SK-N-SH (cell line): Measurements from ENCODE around the gene TMEM80. TPM values are rescaled to one million over a fixed set of nuclear protein-coding genes. Genes with fewer than 3 reads are reported as not detected.

ENCODE experiments used
- CTCF ChIA-PET: fragments of 300-600, 350-600 bp; formaldehyde crosslinking; extraction: SDS; loops from one replicate; lab custom pipeline; 2021; lab: Yijun Ruan, JAX
- POLR2A ChIA-PET: fragments of 350-600 bp; sonication (Branson Sonifier 250); formaldehyde crosslinking; extraction: SDS; loops from one replicate; lab custom pipeline; 2020; ENCODE audit warnings: antibody characterized with exemption, inconsistent platforms; lab: Yijun Ruan, JAX
- DNase-seq: peaks from one replicate; pipeline ENCODE4 v3.0.0; 2012
- H2AFZ ChIP-seq: fragments of 200-600 bp; sonication (generic); 2 replicates; pipeline ENCODE4 v1.8.1; 2016; ENCODE audit warnings: antibody characterized with exemption, mild to moderate bottlenecking, low read depth
- H3F3A ChIP-seq: fragments of 200-600 bp; sonication (generic); replicated peaks from 2 replicates; pipeline ENCODE3; 2016; ENCODE audit warnings: antibody characterized with exemption, mild to moderate bottlenecking; ENCODE audit not compliant: insufficient read depth
- H3K27ac ChIP-seq, 2 experiments: fragments of 200-500 bp in 1 of 2; fragments of 200-600 bp in 1 of 2; sonication (Bioruptor generic) in 1 of 2; sonication (generic), shearing (Covaris generic) in 1 of 2; 2 replicates each; pipeline versions ENCODE4 v1.5.1 to v1.6.1; 2014 to 2016; ENCODE audit warnings: low read depth in 2 of 2, inconsistent platforms in 1 of 2, low read length in 1 of 2, mild to moderate bottlenecking in 1 of 2, mixed read lengths in 1 of 2
- H3K27me3 ChIP-seq: fragments of 200-600 bp; sonication (generic), shearing (Covaris generic); 2 replicates; pipeline ENCODE4 v1.6.1; 2016; ENCODE audit warnings: mixed run types; ENCODE audit not compliant: insufficient read depth
- H3K36me3 ChIP-seq, 2 experiments: fragments of 200-500 bp in 1 of 2; fragments of 200-600 bp in 1 of 2; sonication (Bioruptor generic) in 1 of 2; sonication (generic) in 1 of 2; replicated peaks in 1 of 2; 2 replicates each; pipeline versions ENCODE3 to v1.5.1; 2014 to 2016; ENCODE audit warnings: low read length in 1 of 2, mild to moderate bottlenecking in 1 of 2; ENCODE audit not compliant: insufficient read depth in 2 of 2, control insufficient read depth in 1 of 2
- H3K4me1 ChIP-seq, 2 experiments: fragments of 200-500 bp in 1 of 2; fragments of 200-600 bp in 1 of 2; sonication (Bioruptor generic) in 1 of 2; sonication (generic), shearing (Covaris generic) in 1 of 2; 2 replicates each; pipeline versions ENCODE4 v1.5.1 to v1.6.1; 2014 to 2016; ENCODE audit warnings: low read depth in 1 of 2, low read length in 1 of 2, mixed run types in 1 of 2; ENCODE audit not compliant: insufficient read depth in 2 of 2, control insufficient read depth in 1 of 2
- H3K4me2 ChIP-seq: fragments of 200-600 bp; sonication (generic), shearing (Covaris generic); 2 replicates; pipeline ENCODE4 v1.6.1; 2017; ENCODE audit warnings: mixed run types
- H3K4me3 ChIP-seq, 2 experiments: fragments of 200-500 bp in 1 of 2; fragments of 200-600 bp in 1 of 2; sonication (Bioruptor generic) in 1 of 2; sonication (generic), shearing (Covaris generic) in 1 of 2; 2 replicates each; pipeline versions ENCODE4 v1.5.1 to v1.8.1; 2014 to 2016; ENCODE audit warnings: low read depth in 2 of 2, inconsistent platforms in 1 of 2, low read length in 1 of 2, mild to moderate bottlenecking in 1 of 2, mixed read lengths in 1 of 2, moderate library complexity in 1 of 2
- H3K79me2 ChIP-seq: fragments of 200-600 bp; sonication (generic); 2 replicates; pipeline ENCODE4 v1.8.1; 2017; ENCODE audit warnings: mild to moderate bottlenecking; ENCODE audit not compliant: insufficient read depth
- H3K9ac ChIP-seq: fragments of 200-600 bp; sonication (generic); 2 replicates; pipeline ENCODE4 v1.6.1; 2017; ENCODE audit warnings: mixed run types
- H3K9me2 ChIP-seq: fragments of 200-600 bp; sonication (generic); 2 replicates; pipeline ENCODE4 v1.6.1; 2017; ENCODE audit warnings: mixed run types
- H3K9me3 ChIP-seq: fragments of 200-600 bp; sonication (generic); 2 replicates; pipeline ENCODE4 v1.6.1; 2017; ENCODE audit warnings: mixed run types, mild to moderate bottlenecking, moderate library complexity
- H4K20me1 ChIP-seq: fragments of 200-600 bp; sonication (generic); 2 replicates; pipeline ENCODE4 v1.6.1; 2017; ENCODE audit warnings: mild to moderate bottlenecking, mixed run types; ENCODE audit not compliant: insufficient read depth
- CHD2 ChIP-seq: fragments of 150-350 bp; IDR thresholded peaks from 2 replicates; pipeline ENCODE4 v1.6.1; 2018; ENCODE audit warnings: low read length; ENCODE audit not compliant: partially characterized antibody
- CTCF ChIP-seq: fragments of 200-600 bp; sonication (generic); IDR thresholded peaks from 2 replicates; pipeline ENCODE4 v1.6.1; 2017; ENCODE audit warnings: antibody characterized with exemption, mild to moderate bottlenecking, moderate library complexity
- ELF1 ChIP-seq: IDR thresholded peaks from 2 replicates; pipeline ENCODE4 v1.4.0; 2012
- EP300 ChIP-seq, 2 experiments: IDR thresholded peaks; 2 replicates each; pipeline versions ENCODE4 v1.4.0 to v1.6.1; 2012; ENCODE audit warnings: borderline replicate concordance in 1 of 2, low read depth in 1 of 2, low read length in 1 of 2
- GATA2 ChIP-seq: sonication (generic); formaldehyde crosslinking; IDR thresholded peaks from 2 replicates; pipeline ENCODE4 v1.5.0; 2020; ENCODE audit warnings: mild to moderate bottlenecking, missing genetic modification reagents
- MAX ChIP-seq: IDR thresholded peaks from 2 replicates; pipeline ENCODE4 v1.4.0; 2012; ENCODE audit warnings: low read depth
- MEF2A ChIP-seq: IDR thresholded peaks from 2 replicates; pipeline ENCODE4 v1.4.0; 2012; ENCODE audit warnings: low read depth, borderline replicate concordance
- MXI1 ChIP-seq: IDR thresholded peaks from 2 replicates; pipeline ENCODE4 v1.6.1; 2012; ENCODE audit warnings: mild to moderate bottlenecking, low read depth, low read length, improper control_type of control experiment
- NFIC ChIP-seq: IDR thresholded peaks from 2 replicates; pipeline ENCODE4 v1.4.0; 2012; ENCODE audit warnings: borderline replicate concordance
- NRF1 ChIP-seq: IDR thresholded peaks from 2 replicates; pipeline ENCODE4 v1.6.1; 2012; ENCODE audit warnings: low read depth, mild to moderate bottlenecking, low read length
- PBX3 ChIP-seq: IDR thresholded peaks from 2 replicates; pipeline ENCODE4; 2012
- RXRA ChIP-seq: IDR thresholded peaks from 2 replicates; pipeline ENCODE4 v1.4.0; 2012; ENCODE audit warnings: low read depth, mild to moderate bottlenecking, borderline replicate concordance
- SIN3A ChIP-seq: IDR thresholded peaks from 2 replicates; pipeline ENCODE4 v1.6.1; 2012; ENCODE audit warnings: low read depth, mild to moderate bottlenecking, low read length, moderate library complexity, borderline replicate concordance
- SMC3 ChIP-seq: IDR thresholded peaks from 2 replicates; pipeline ENCODE4 v1.6.1; 2012; ENCODE audit warnings: low read depth, low read length, improper control_type of control experiment
- TCF12 ChIP-seq: IDR thresholded peaks from 2 replicates; pipeline ENCODE4 v1.4.0; 2012
- YY1 ChIP-seq: IDR thresholded peaks from 2 replicates; pipeline ENCODE4 v1.4.0; 2012; ENCODE audit warnings: low read depth, mild to moderate bottlenecking
- ZBTB33 ChIP-seq: IDR thresholded peaks from 2 replicates; pipeline ENCODE4 v1.4.0; 2012; ENCODE audit warnings: low read depth, borderline replicate concordance
- WGBS: methylation state at CpG from one replicate; pipeline ENCODE4 v1.1.6; 2017; ENCODE audit warnings: low lambda C conversion rate; 5-methylcytosine and 5-hydroxymethylcytosine counted together
- polyA plus RNA-seq, 3 experiments: library from polyadenylated mRNA; depleted of rRNA; stranded (reverse); fragments of >200 nt; gene quantifications; 2 replicates each; pipeline ENCODE4 v1.2.3, GENCODE V29; 2012

Gene TMEM80
- polyA plus RNA-seq, 1 of the 3 experiments (the other 2 are of a cell fraction) = 40.4 TPM

GRCh38 chr11:699116-699508, 3.5 kb downstream of the TMEM80 start:
- H3K4me3 ChIP-seq = no peak overlapping the region
- H3K4me2 ChIP-seq = no peak overlapping the region
- no peaks in the 10 kb centered on the region for H3K9me2 ChIP-seq
- peaks cover 6% of the 10 kb centered on the region; the same call in 1 of the 2 replicates for H4K20me1 ChIP-seq
- H3K27me3 ChIP-seq = no peaks in the 10 kb centered on the region
- H3K79me2 ChIP-seq = peaks cover 25% of the 10 kb centered on the region
- H3K27ac ChIP-seq = no peak overlapping the region
- no peak overlapping the region for H2AFZ ChIP-seq
- peaks cover 0 to 9% of the 10 kb centered on the region in 2 experiments; a peak in 2 of 4 replicates for H3K4me1 ChIP-seq
- H3K9me3 ChIP-seq = no peaks in the 10 kb centered on the region
- H3K9ac ChIP-seq = no peak overlapping the region
- WGBS = 100% methylated on average over 7 of the region's 7 CpGs
- POLR2A ChIA-PET = interaction anchor here (1.0 kb wide), 1 partner anchor 78 kb away, joined by 3 read pairs; the partner anchor contains the start of gene GATD1
- CTCF ChIA-PET = interaction anchor here (11.4 kb wide), 1 partner anchor 25 kb away, joined by 122 read pairs; no protein-coding TSS in a partner anchor
- TF ChIP-seq MEF2A (no peak), TCF12 (no peak), ELF1 (no peak), EP300 (IDR thresholded peaks at IDR 0.05; ENCODE audit: borderline replicate concordance in 1 of 2, low read depth in 1 of 2, low read length in 1 of 2) (no peak), MAX (no peak), NFIC (no peak), GATA2 (CRISPR knock-in tag) (no peak), ZBTB33 (no peak), RXRA (no peak), SMC3 (no peak), MXI1 (no peak), SIN3A (no peak), YY1 (no peak), CTCF (no peak), NRF1 (no peak), CHD2 (no peak), PBX3 (no peak)
- TF ChIP-seq, all 33 proteins: peak for 0
- DNase-seq = no peak
- peaks cover 0 to 3% of the 10 kb centered on the region in 2 experiments for H3K36me3 ChIP-seq
- H3F3A ChIP-seq = no peaks in the 10 kb centered on the region
